Ascending aorta (tissue), 2 donors: ENCODE measurements around the gene JADE1. TPM values are rescaled to one million over a fixed set of nuclear protein-coding genes. Genes with fewer than 3 reads are reported as not detected.

Experiments used
- DNase-seq, 2 donors: peaks; one replicate each; pipeline ENCODE4 v3.0.0-alpha.2; 2019; ENCODE audit warnings: low spot score in 2 of 2
- H3K27ac ChIP-seq, 2 donors: fragments of 200-600 bp; sonication (generic); one replicate each; pipeline ENCODE4 v1.5.1; 2016 to 2017; ENCODE audit warnings: mild to moderate bottlenecking in 1 of 2
- H3K27me3 ChIP-seq: fragments of 200-600 bp; sonication (generic); one replicate; pipeline ENCODE4 v1.5.1; 2017
- H3K36me3 ChIP-seq, 2 donors: fragments of 200-600 bp; sonication (generic); one replicate each; pipeline ENCODE4 v1.5.1; 2016
- H3K4me1 ChIP-seq, 2 donors: fragments of 200-600 bp; sonication (generic); one replicate each; pipeline ENCODE4 v1.5.1; 2016 to 2017; ENCODE audit warnings: mild to moderate bottlenecking in 1 of 2
- H3K4me3 ChIP-seq, 2 donors: fragments of 200-600 bp; sonication (generic); one replicate each; pipeline ENCODE4 v1.5.1; 2016 to 2017; ENCODE audit warnings: mild to moderate bottlenecking in 1 of 2
- H3K9me3 ChIP-seq, 2 donors: fragments of 200-600 bp; sonication (generic); one replicate each; pipeline ENCODE4 v1.5.1; 2016
- CTCF ChIP-seq, 3 experiments: fragments of 200-600 bp in 2 of 3; fragments of 450-650 bp in 1 of 3; sonication (generic) in 2 of 3; IDR thresholded peaks; one replicate each; pipeline ENCODE4 v1.5.1; 2016 to 2019; ENCODE audit warnings: antibody characterized with exemption in 3 of 3, mild to moderate bottlenecking in 1 of 3, moderate library complexity in 1 of 3
- intact Hi-C: fragments of 100-400 bp; cut with DNase I; formaldehyde crosslinking; loops from one replicate; pipeline ENCODE4 v1.15.1; 2023
- total RNA-seq: library from RNA; depleted of rRNA; stranded (reverse); fragments of >200 nt; gene quantifications from one replicate; pipeline ENCODE4 v1.1.0, GENCODE V29; 2016

Gene JADE1
- total RNA-seq, 1 donor from 2014 or later, result 33.8 TPM

- H3K27ac ChIP-seq, result no peak overlapping the region
- intact Hi-C loops, result no loop called here
- no peak overlapping the region for H3K4me3 ChIP-seq
- no peaks in the 10 kb centered on the region for H3K27me3 ChIP-seq
- TF ChIP-seq CTCF (IDR thresholded peaks at IDR 0.05), result no peak
- H3K4me1 ChIP-seq, result no peaks in the 10 kb centered on the region
- no peaks in the 10 kb centered on the region for H3K36me3 ChIP-seq
- no peak for DNase-seq
- H3K9me3 ChIP-seq, result no peaks in the 10 kb centered on the region
Measured at GRCh38 chr4:128907981-128908380, 98.5 kb downstream of the JADE1 start.

GRCh38 chr4:128908735-128909134, 99.2 kb downstream of the JADE1 start:
- no peak for TF ChIP-seq CTCF (IDR thresholded peaks at IDR 0.05)

GRCh38 chr4:128913228-128913627, 103.7 kb downstream of the JADE1 start:
- Histone ChIP-seq H3K4me1 (no peaks in the 10 kb centered on the region), H3K36me3 (no peaks in the 10 kb centered on the region), H3K27ac (no peak overlapping the region), H3K4me3 (no peak overlapping the region), H3K9me3 (no peaks in the 10 kb centered on the region), H3K27me3 (no peaks in the 10 kb centered on the region)
- TF ChIP-seq CTCF (IDR thresholded peaks at IDR 0.05), result no peak
- intact Hi-C loops, result no loop called here
- DNase-seq, result no peak

More at GRCh38 chr4:128908735-128909134, 99.2 kb downstream of the JADE1 start:
- Histone ChIP-seq H3K36me3 (no peaks in the 10 kb centered on the region), H3K27ac (no peak overlapping the region), H3K4me3 (no peak overlapping the region), H3K4me1 (no peaks in the 10 kb centered on the region), H3K9me3 (no peaks in the 10 kb centered on the region), H3K27me3 (no peaks in the 10 kb centered on the region)
- intact Hi-C loops, result no loop called here
- no peak for DNase-seq

- no peaks in the 10 kb centered on the region for H3K27me3 ChIP-seq
- no peak for DNase-seq
- H3K4me3 ChIP-seq, result no peak overlapping the region
- H3K4me1 ChIP-seq, result no peaks in the 10 kb centered on the region
- H3K36me3 ChIP-seq, result no peaks in the 10 kb centered on the region
- intact Hi-C loops, result no loop called here
- H3K27ac ChIP-seq, result no peak overlapping the region
- no peaks in the 10 kb centered on the region for H3K9me3 ChIP-seq
- no peak for TF ChIP-seq CTCF (IDR thresholded peaks at IDR 0.05)
Measured at GRCh38 chr4:128915544-128915943, 106.0 kb downstream of the JADE1 start.

GRCh38 chr4:128916832-128917231, 107.3 kb downstream of the JADE1 start:
- no peak for TF ChIP-seq CTCF (IDR thresholded peaks at IDR 0.05)
- intact Hi-C loops, result no loop called here
- no peak overlapping the region for H3K27ac ChIP-seq
- H3K36me3 ChIP-seq, result no peaks in the 10 kb centered on the region
- H3K4me1 ChIP-seq, result no peaks in the 10 kb centered on the region
- no peaks in the 10 kb centered on the region for H3K9me3 ChIP-seq
- H3K4me3 ChIP-seq, result no peak overlapping the region
- DNase-seq, result peak; percentile 18 to 64
- H3K27me3 ChIP-seq, result no peaks in the 10 kb centered on the region

GRCh38 chr4:128917781-128918180, 108.3 kb downstream of the JADE1 start:
- no peak for DNase-seq
- H3K27me3 ChIP-seq, result no peaks in the 10 kb centered on the region
- intact Hi-C loops, result no loop called here

More at GRCh38 chr4:128917781-128918180, 108.3 kb downstream of the JADE1 start:
- Histone ChIP-seq H3K4me3 (no peak overlapping the region), H3K27ac (no peak overlapping the region), H3K36me3 (no peaks in the 10 kb centered on the region), H3K9me3 (no peaks in the 10 kb centered on the region), H3K4me1 (no peaks in the 10 kb centered on the region)
- no peak for TF ChIP-seq CTCF (IDR thresholded peaks at IDR 0.05)
